GM21528 (cell line): Measurements from ENCODE around the gene HID1.
"Not testable (repeated sequence)": the region's sequence is repeated elsewhere in the genome, so short reads cannot be mapped to it uniquely, and the experiment has no call there.

Experiments used
- ATAC-seq: cut with Tn5 transposase; IDR thresholded peaks from one replicate; pipeline ENCODE4 v1.9.1; 2021; ENCODE audit warnings: mild to moderate bottlenecking, moderate library complexity; ENCODE audit not compliant: unreplicated experiment, low FRiP score

HID1 gene

GRCh38 chr17:74924250-74924948 lies 48.2 kb downstream of the HID1 start, which contains the start of gene OTOP2:
TSS of gene OTOP2 (plus strand) at chr17:74924273. CDS start at chr17:74924633, 360 bp downstream.
- ATAC-seq, result no peak

GRCh38 chr17:74923538-74924249 lies 48.9 kb downstream of the HID1 start:
- no peak for ATAC-seq

GRCh38 chr17:74922694-74923537 lies 49.6 kb downstream of the HID1 start, which contains the start of gene USH1G:
TSS of gene USH1G (minus strand) at chr17:74923255. CDS start at chr17:74923073, 182 bp downstream.
- ATAC-seq, result no peak

- no peak for ATAC-seq
Observed at GRCh38 chr17:74922172-74922571, 50.4 kb downstream of the HID1 start.

GRCh38 chr17:74921769-74922168 lies 50.8 kb downstream of the HID1 start:
- ATAC-seq, result no peak

- ATAC-seq, result no peak
Observed at GRCh38 chr17:74921026-74921681, 51.4 kb downstream of the HID1 start.

- ATAC-seq, result no peak
Observed at GRCh38 chr17:74920642-74921025, 51.9 kb downstream of the HID1 start.

- ATAC-seq, result no peak
Observed at GRCh38 chr17:74920306-74920620, 52.3 kb downstream of the HID1 start.

- no peak for ATAC-seq
Observed at GRCh38 chr17:74919440-74920305, 52.9 kb downstream of the HID1 start.

GRCh38 chr17:74918906-74919305 lies 53.7 kb downstream of the HID1 start:
- no peak for ATAC-seq

- no peak for ATAC-seq
Observed at GRCh38 chr17:74917430-74917829, 55.1 kb downstream of the HID1 start.

GRCh38 chr17:74916851-74917199 lies 55.7 kb downstream of the HID1 start:
- no peak for ATAC-seq

GRCh38 chr17:74916136-74916850 lies 56.3 kb downstream of the HID1 start:
- ATAC-seq, result no peak

GRCh38 chr17:74911423-74911822 lies 61.1 kb downstream of the HID1 start:
- ATAC-seq, result not testable (repeated sequence)

- not testable (repeated sequence) for ATAC-seq
Observed at GRCh38 chr17:74909097-74909496, 63.5 kb downstream of the HID1 start.

GRCh38 chr17:74907012-74907411 lies 65.5 kb downstream of the HID1 start:
- no peak for ATAC-seq

GRCh38 chr17:74906214-74906793 lies 66.3 kb downstream of the HID1 start:
- not testable (repeated sequence) for ATAC-seq

GRCh38 chr17:74904687-74905409 lies 67.7 kb downstream of the HID1 start:
- ATAC-seq, result no peak
